ENCODE data around the gene CYTH4.

DNA sequence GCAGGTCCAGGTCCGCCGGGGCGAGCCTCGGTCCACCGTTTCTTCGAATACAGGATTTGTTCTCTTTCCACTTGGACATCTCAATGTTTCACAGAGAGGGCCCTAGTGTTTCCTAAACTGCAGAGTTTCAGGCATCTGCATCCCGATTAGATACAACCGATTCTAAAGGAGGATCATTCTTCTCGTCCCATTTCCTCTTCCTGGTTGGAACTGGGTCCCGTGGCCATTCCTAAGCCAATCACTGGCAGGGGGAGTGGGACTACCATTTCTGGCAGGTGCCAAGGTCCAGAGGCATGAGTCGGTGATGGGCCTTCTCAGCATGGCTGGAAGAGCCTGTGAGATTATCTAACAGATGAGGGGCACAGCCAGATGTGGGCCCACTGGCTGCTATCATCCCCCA is 76.1 kb downstream of the CYTH4 start:
- no peak for TF ChIP-seq EZH2 (IDR thresholded peaks at IDR 0.05)
- no peak for TF ChIP-seq POLR2AphosphoS5 (IDR thresholded peaks at IDR 0.05; ENCODE audit: borderline replicate concordance, low read depth, low read length)
- TF ChIP-seq FOXP2 (optimal IDR thresholded peaks at IDR 0.05; ENCODE audit: control extremely low read depth, extremely low read length, insufficient read depth): no peak
